DOHH2 (cell line): ENCODE measurements around the gene GRK6.

ENCODE experiments used
- CTCF ChIP-seq: fragments of 200-600 bp; sonication (generic); IDR thresholded peaks from one replicate; pipeline ENCODE4 v1.5.1; 2014; ENCODE audit warnings: antibody characterized with exemption, mild to moderate bottlenecking, low read depth, low read length; ENCODE audit not compliant: poor library complexity, severe bottlenecking
- EZH2phosphoT487 ChIP-seq: fragments of 200-600 bp; sonication (generic); IDR thresholded peaks from 2 replicates; pipeline ENCODE4 v1.6.1; 2017; ENCODE audit warnings: borderline replicate concordance, mild to moderate bottlenecking, antibody characterized with exemption, low read length, moderate library complexity, mixed read lengths

GRCh38 chr5:177430972-177431316 is 4.5 kb downstream of the GRK6 start:
- no peak for TF ChIP-seq CTCF
- no peak for TF ChIP-seq EZH2phosphoT487
